H9 (cell line): ENCODE measurements around the gene SSBP3. TPM values are rescaled to one million over a fixed set of nuclear protein-coding genes. Genes with fewer than 3 reads are reported as not detected.
A peak's percentile ranks its signal among the peaks of the same experiment; 100 is the strongest.

Experiments used
- DNase-seq: peaks from one replicate; pipeline ENCODE4 v3.0.0-alpha.2; 2017
- H2AFZ ChIP-seq: one replicate; pipeline ENCODE4 v1.6.1; 2013; ENCODE audit warnings: mild to moderate bottlenecking, low read length, control low read depth, moderate library complexity
- H2AK5ac ChIP-seq: 2 replicates; pipeline ENCODE4 v1.6.1; 2013; ENCODE audit warnings: low read length, control low read depth, mixed read lengths; ENCODE audit not compliant: insufficient read length
- H2BK120ac ChIP-seq: one replicate; pipeline ENCODE4 v1.6.1; 2013; ENCODE audit warnings: low read depth, mild to moderate bottlenecking, low read length, control low read depth, inconsistent platforms; ENCODE audit not compliant: poor library complexity, severe bottlenecking
- H2BK12ac ChIP-seq: 2 replicates; pipeline ENCODE4 v1.6.1; 2013; ENCODE audit warnings: low read length, control low read depth, mixed read lengths, low read depth; ENCODE audit not compliant: insufficient read length
- H2BK15ac ChIP-seq: 2 replicates; pipeline ENCODE4 v1.6.1; 2013; ENCODE audit warnings: low read depth, low read length, control low read depth
- H2BK20ac ChIP-seq: one replicate; pipeline ENCODE4 v1.6.1; 2013; ENCODE audit warnings: low read depth, mild to moderate bottlenecking, low read length, control low read depth, inconsistent platforms; ENCODE audit not compliant: poor library complexity, severe bottlenecking
- H2BK5ac ChIP-seq: 2 replicates; pipeline ENCODE4 v1.6.1; 2013; ENCODE audit warnings: low read length, control low read depth, mixed read lengths; ENCODE audit not compliant: insufficient read length
- H3K14ac ChIP-seq: 2 replicates; pipeline ENCODE4 v1.6.1; 2013; ENCODE audit warnings: low read length, control low read depth; ENCODE audit not compliant: insufficient read depth
- H3K18ac ChIP-seq: 2 replicates; pipeline ENCODE4 v1.6.1; 2013; ENCODE audit warnings: low read depth, mild to moderate bottlenecking, mixed read lengths, low read length, control low read depth; ENCODE audit not compliant: insufficient read length
- H3K23ac ChIP-seq: 2 replicates; pipeline ENCODE4 v1.6.1; 2013; ENCODE audit warnings: low read length, control low read depth, mixed read lengths, low read depth; ENCODE audit not compliant: insufficient read length
- H3K23me2 ChIP-seq: 2 replicates; pipeline ENCODE4 v1.6.1; 2013; ENCODE audit warnings: low read depth, mild to moderate bottlenecking, mixed read lengths, low read length, control low read depth; ENCODE audit not compliant: insufficient read length, poor library complexity, severe bottlenecking
- H3K27ac ChIP-seq: 2 replicates; pipeline ENCODE4 v1.5.1; 2013; ENCODE audit warnings: low read length, control low read depth, mixed read lengths, low read depth; ENCODE audit not compliant: insufficient read length
- H3K27me3 ChIP-seq: 2 replicates; pipeline ENCODE4 v1.6.1; 2013; ENCODE audit warnings: low read length, control low read depth, inconsistent platforms; ENCODE audit not compliant: insufficient read depth
- H3K4ac ChIP-seq: 2 replicates; pipeline ENCODE4 v1.6.1; 2013; ENCODE audit warnings: low read depth, mild to moderate bottlenecking, control low read depth, inconsistent platforms, low read length, moderate library complexity
- H3K4me1 ChIP-seq: 2 replicates; pipeline ENCODE4 v1.6.1; 2013; ENCODE audit warnings: low read length, control low read depth, inconsistent platforms; ENCODE audit not compliant: insufficient read depth
- H3K4me2 ChIP-seq: 2 replicates; pipeline ENCODE4 v1.6.1; 2013; ENCODE audit warnings: low read length, control low read depth, mixed read lengths; ENCODE audit not compliant: insufficient read length, insufficient read depth
- H3K56ac ChIP-seq: 2 replicates; pipeline ENCODE4 v1.6.1; 2013; ENCODE audit warnings: low read depth, mild to moderate bottlenecking, mixed read lengths, low read length, control low read depth; ENCODE audit not compliant: insufficient read length
- H3K79me1 ChIP-seq: 2 replicates; pipeline ENCODE4 v1.6.1; 2013; ENCODE audit warnings: low read depth, mild to moderate bottlenecking, moderate library complexity, low read length, control low read depth, inconsistent platforms; ENCODE audit not compliant: insufficient read depth, poor library complexity, severe bottlenecking
- H3K79me2 ChIP-seq: 2 replicates; pipeline ENCODE4 v1.6.1; 2013; ENCODE audit warnings: low read length, control low read depth, inconsistent platforms; ENCODE audit not compliant: insufficient read depth
- H3K9ac ChIP-seq: 2 replicates; pipeline ENCODE4 v1.6.1; 2013; ENCODE audit warnings: low read length, control low read depth, mixed read lengths; ENCODE audit not compliant: insufficient read length; ENCODE audit errors: extremely low read depth
- H3K9me3 ChIP-seq: one replicate; pipeline ENCODE4 v1.6.1; 2013; ENCODE audit warnings: low read depth, low read length, inconsistent platforms; ENCODE audit not compliant: control insufficient read depth
- H3T11ph ChIP-seq: one replicate; pipeline ENCODE4 v1.6.1; 2013; ENCODE audit warnings: mild to moderate bottlenecking, low read length, control low read depth, inconsistent platforms
- H4K20me1 ChIP-seq: one replicate; pipeline ENCODE4 v1.6.1; 2013; ENCODE audit not compliant: control insufficient read depth, insufficient read length, insufficient read depth
- H4K5ac ChIP-seq: 2 replicates; pipeline ENCODE4 v1.6.1; 2013; ENCODE audit warnings: low read depth, mild to moderate bottlenecking, mixed read lengths, low read length, control low read depth; ENCODE audit not compliant: insufficient read length
- H4K8ac ChIP-seq: replicated peaks from 2 replicates; pipeline ENCODE4 v1.6.1; 2013; ENCODE audit warnings: low read length, control low read depth, mixed read lengths, low read depth; ENCODE audit not compliant: insufficient read length
- H4K91ac ChIP-seq: 2 replicates; pipeline ENCODE4 v1.6.1; 2013; ENCODE audit warnings: low read depth, mild to moderate bottlenecking, moderate library complexity, mixed read lengths, low read length, control low read depth; ENCODE audit not compliant: insufficient read length
- H3K27ac Mint-ChIP-seq, 3 experiments: 2 replicates in 2 of 3; 3 replicates in 1 of 3; pipeline ENCODE4 v1.8.0; 2020 to 2021; ENCODE audit warnings: mixed read lengths in 3 of 3, mild to moderate bottlenecking in 1 of 3, moderate library complexity in 1 of 3
- H3K27me3 Mint-ChIP-seq: 2 replicates; pipeline ENCODE4 v1.8.0; 2021; ENCODE audit warnings: low read depth, mild to moderate bottlenecking, moderate library complexity, mixed read lengths
- H3K36me3 Mint-ChIP-seq, 3 experiments: 2 replicates in 2 of 3; 3 replicates in 1 of 3; pipeline ENCODE4 v1.8.0; 2020 to 2021; ENCODE audit warnings: low read depth in 3 of 3, mixed read lengths in 3 of 3; ENCODE audit not compliant: insufficient read depth in 1 of 3
- H3K4me1 Mint-ChIP-seq, 2 experiments: 2 replicates each; pipeline ENCODE4 v1.8.0; 2020; ENCODE audit warnings: mixed read lengths in 2 of 2
- H3K4me3 Mint-ChIP-seq, 2 experiments: 2 replicates in 1 of 2; 3 replicates in 1 of 2; pipeline ENCODE4 v1.8.0; 2020 to 2021; ENCODE audit warnings: mild to moderate bottlenecking in 2 of 2, mixed read lengths in 2 of 2, moderate library complexity in 1 of 2
- H3K9me3 Mint-ChIP-seq, 2 experiments: 2 replicates in 1 of 2; 3 replicates in 1 of 2; pipeline ENCODE4 v1.8.0; 2020; ENCODE audit warnings: mild to moderate bottlenecking in 2 of 2, mixed read lengths in 2 of 2, moderate library complexity in 1 of 2
- CTCF ChIP-seq: fragments of 200-600 bp; sonication (generic); conservative IDR thresholded peaks from 3 replicates; pipeline ENCODE4 v1.8.0; 2021; ENCODE audit warnings: antibody characterized with exemption, mild to moderate bottlenecking
- WGBS: extraction: QIAGEN DNeasy Blood & Tissue Kit; methylation state at CpG from one replicate; pipeline ENCODE4 v1.1.7; 2013; ENCODE audit warnings: missing lambda C conversion rate, low lambda C conversion rate, mixed read lengths; ENCODE audit not compliant: insufficient read length; ENCODE audit errors: extremely low coverage; 5-methylcytosine and 5-hydroxymethylcytosine counted together
- total RNA-seq: library from RNA; stranded (reverse); gene quantifications from 2 replicates; pipeline ENCODE4 v1.2.1, GENCODE V29; 2021

SSBP3 gene
- total RNA-seq, 1 experiment from 2014 or later: 126 TPM

DNA sequence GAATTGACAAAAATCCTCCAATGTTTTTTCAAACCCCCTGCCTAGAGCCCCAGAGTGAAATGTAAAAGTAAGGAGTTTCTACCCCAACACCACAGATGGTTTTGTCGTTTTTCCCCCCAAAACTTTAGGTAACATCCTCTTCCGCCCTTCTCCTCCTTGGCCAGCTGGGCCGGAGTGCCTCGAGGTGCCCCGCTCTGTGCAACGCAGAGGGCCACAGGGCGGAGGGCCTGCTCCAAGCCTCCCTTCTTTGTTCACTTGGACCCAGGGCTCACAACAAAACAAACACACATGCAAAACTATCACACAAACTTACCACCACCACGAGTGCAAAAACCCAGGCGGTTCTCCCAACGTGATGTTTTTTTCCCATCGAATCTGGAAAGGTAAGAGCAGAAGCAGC lies 1.9 kb downstream of the SSBP3 start:
- no peaks in the 10 kb centered on the region for H3K27me3 ChIP-seq
- no peak overlapping the region for H3K27ac ChIP-seq
- no peak overlapping the region for H3K18ac ChIP-seq
- H3K4me1 ChIP-seq: peaks cover 7% of the 10 kb centered on the region; the same call in 1 of the 2 replicates
- no peaks in the 10 kb centered on the region for H3K27me3 Mint-ChIP-seq
- no peak overlapping the region for H2AK5ac ChIP-seq
- H2AFZ ChIP-seq: no peak overlapping the region
- H4K8ac ChIP-seq: no peak overlapping the region
- no peak overlapping the region for H3K23ac ChIP-seq
- H3K4me2 ChIP-seq: peak overlapping the region; percentile 77
- peaks cover 14% of the 10 kb centered on the region for H3K23me2 ChIP-seq
- no peak overlapping the region for H3T11ph ChIP-seq
- H3K27ac Mint-ChIP-seq: peak overlapping the region in 2 of 3 experiments; percentile 21 to 86; a peak in 4 of 7 replicates
- H3K4me1 Mint-ChIP-seq: peaks cover 53 to 62% of the 10 kb centered on the region in 2 experiments
- no peaks in the 10 kb centered on the region for H3K9me3 Mint-ChIP-seq
- H3K56ac ChIP-seq: no peak overlapping the region
- H4K91ac ChIP-seq: no peak overlapping the region
- H3K4ac ChIP-seq: no peak overlapping the region
- H3K9ac ChIP-seq: no peak overlapping the region
- peak overlapping the region; percentile 85 to 89 for H3K4me3 Mint-ChIP-seq
- H2BK15ac ChIP-seq: no peak overlapping the region
- no peak overlapping the region for H2BK120ac ChIP-seq
- H2BK20ac ChIP-seq: no peak overlapping the region
- H3K14ac ChIP-seq: no peak overlapping the region
- no peaks in the 10 kb centered on the region for H3K9me3 ChIP-seq
- H2BK12ac ChIP-seq: no peak overlapping the region
- H2BK5ac ChIP-seq: no peak overlapping the region
- peaks cover 5% of the 10 kb centered on the region for H4K20me1 ChIP-seq
- H3K36me3 Mint-ChIP-seq: peaks cover 47 to 53% (median 50%) of the 10 kb centered on the region in 3 experiments
- no peak for DNase-seq
- peaks cover 36% of the 10 kb centered on the region; the same call in 1 of the 2 replicates for H3K79me2 ChIP-seq
- WGBS: no CpG with 5 or more reads among the region's 11 CpGs
- H4K5ac ChIP-seq: no peak overlapping the region
- TF ChIP-seq CTCF: no peak
- H3K79me1 ChIP-seq: peaks cover 13% of the 10 kb centered on the region
